Activated T-cell treated with anti-CD3 and anti-CD28 coated beads for 4 hours (primary cell): ENCODE results near the gene FCER2.
"Not testable (repeated sequence)": the region's sequence is repeated elsewhere in the genome, so short reads cannot be mapped to it uniquely, and the experiment has no call there.

Source experiments
- DNase-seq: peaks from one replicate; pipeline ENCODE4 v3.0.0-alpha.2; 2020

Gene FCER2

DNA sequence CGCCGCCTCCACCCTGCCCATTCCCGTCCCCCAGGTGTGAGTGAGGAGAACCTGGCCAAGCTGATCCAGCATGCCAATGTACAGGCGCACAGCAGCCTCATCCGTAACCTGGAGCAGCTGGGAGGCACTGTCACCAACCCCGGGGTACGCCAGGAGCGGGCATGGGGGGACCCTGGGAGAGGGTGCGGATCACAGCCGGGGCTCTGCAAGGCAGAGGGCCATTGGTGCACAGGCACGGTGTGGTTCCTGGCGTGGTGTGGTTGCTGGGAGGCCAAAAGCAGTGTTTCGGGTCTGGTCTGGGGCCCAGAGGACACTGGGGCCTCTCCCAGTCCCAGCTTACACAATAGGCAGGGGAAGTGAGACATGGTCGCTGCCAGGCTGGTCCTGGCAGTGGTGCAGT lies 56.8 kb downstream of the FCER2 start:
- DNase-seq, result no peak

DNA sequence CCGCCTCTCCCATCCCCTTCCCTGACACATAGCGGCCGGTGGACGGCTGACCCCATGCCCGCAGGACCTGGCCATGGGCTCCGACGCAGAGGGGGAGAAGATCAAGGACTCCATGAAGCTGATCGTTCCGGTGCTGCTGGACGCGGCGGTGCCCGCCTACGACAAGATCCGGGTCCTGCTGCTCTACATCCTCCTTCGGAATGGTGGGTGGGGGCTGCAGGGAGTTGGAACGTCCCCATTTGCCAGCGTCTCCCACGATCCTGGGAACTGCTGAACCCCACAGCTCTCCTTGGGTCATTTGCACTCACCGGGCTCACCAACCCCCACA lies 57.4 kb downstream of the FCER2 start:
- no peak for DNase-seq

DNA sequence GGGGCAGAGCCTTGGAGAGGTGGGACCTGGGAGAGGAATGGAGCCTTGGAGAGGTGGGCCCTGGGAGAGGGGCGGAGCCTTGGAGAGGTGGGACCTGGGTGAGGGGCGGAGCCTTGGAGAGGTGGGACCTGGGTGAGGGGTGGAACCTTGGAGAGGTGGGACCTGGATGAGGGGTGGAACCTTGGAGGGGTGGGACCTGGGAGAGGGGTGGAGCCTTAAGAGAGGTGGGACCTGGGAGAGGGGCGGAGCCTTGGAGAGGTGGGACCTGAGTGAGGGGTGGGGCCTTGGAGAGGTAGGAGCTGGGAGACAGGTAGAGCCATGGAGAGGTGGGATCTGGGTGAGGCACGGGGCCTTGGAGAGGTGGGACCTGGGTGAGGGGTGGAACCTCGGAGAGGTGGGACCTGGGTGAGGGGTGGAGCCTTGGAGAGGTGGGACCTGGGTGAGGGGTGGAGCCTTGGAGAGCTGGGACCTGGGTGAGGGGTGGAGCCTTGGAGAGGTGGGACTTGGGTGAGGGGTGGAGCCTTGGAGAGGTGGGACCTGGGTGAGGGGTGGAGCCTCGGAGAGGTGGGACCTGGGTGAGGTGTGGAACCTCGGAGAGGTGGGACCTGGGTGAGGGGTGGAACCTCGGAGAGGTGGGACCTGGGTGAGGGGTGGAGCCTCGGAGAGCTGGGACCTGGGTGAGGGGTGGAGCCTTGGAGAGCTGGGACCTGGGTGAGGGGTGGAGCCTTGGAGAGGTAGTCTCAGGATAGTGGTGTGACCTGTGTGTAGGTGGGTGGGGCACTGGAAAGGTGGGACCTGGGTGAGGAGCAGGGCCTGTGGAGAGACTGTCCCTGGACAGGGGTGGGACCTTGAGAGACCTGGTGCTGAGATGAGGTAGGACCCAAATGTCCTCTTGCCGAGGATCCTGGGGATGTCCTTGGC lies 58.0 kb downstream of the FCER2 start:
- DNase-seq, result not testable (repeated sequence)

DNA sequence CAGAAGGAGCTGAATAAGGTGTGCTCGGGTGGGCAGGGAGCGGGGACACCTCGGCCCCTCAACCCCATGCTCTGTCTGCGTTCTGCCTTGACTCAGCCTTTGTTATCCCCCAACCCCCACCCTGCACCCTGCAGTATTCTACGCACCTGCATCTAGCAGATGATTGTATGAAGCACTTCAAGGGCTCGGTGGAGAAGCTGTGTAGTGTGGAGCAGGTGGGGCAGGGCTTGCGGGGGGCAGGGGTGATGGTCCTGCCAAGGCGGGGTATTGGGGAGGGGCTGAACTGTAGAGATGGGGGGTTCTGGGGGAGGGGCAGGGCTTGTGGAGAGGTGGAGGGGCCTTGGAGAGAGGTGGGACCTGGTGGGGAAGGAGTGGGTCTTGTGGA lies 58.9 kb downstream of the FCER2 start:
- DNase-seq, result no peak

DNA sequence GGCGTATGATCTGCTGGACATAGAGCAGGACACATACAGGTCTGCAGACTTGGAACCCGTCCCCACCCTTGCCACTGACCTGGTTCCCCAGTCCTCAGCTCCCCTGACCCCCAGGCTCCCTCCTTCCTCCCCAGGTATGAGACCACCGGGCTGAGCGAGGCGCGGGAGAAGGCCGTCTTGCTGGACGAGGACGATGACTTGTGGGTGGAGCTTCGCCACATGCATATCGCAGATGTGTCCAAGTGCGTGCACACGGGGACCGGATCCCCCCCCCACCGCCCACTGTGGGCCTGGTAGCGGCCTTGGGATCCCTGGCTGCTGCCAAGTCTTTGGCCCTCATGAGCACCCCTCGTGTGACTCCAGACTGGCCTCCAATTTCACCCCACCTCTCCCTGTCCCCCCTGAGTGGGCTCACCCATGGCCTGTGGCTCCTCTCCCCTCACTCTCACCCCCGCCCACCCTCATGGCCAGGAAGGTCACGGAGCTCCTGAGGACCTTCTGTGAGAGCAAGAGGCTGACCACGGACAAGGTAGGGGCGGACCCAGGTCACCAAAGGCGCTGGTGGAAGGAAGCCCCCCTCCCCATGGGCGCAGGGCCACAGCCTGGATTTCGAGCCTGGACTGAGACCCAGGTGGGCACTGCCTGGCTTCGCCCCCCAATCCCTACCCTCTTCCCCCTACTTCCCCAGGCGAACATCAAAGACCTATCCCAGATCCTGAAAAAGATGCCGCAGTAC lies 59.5 kb downstream of the FCER2 start:
- DNase-seq, result no peak

DNA sequence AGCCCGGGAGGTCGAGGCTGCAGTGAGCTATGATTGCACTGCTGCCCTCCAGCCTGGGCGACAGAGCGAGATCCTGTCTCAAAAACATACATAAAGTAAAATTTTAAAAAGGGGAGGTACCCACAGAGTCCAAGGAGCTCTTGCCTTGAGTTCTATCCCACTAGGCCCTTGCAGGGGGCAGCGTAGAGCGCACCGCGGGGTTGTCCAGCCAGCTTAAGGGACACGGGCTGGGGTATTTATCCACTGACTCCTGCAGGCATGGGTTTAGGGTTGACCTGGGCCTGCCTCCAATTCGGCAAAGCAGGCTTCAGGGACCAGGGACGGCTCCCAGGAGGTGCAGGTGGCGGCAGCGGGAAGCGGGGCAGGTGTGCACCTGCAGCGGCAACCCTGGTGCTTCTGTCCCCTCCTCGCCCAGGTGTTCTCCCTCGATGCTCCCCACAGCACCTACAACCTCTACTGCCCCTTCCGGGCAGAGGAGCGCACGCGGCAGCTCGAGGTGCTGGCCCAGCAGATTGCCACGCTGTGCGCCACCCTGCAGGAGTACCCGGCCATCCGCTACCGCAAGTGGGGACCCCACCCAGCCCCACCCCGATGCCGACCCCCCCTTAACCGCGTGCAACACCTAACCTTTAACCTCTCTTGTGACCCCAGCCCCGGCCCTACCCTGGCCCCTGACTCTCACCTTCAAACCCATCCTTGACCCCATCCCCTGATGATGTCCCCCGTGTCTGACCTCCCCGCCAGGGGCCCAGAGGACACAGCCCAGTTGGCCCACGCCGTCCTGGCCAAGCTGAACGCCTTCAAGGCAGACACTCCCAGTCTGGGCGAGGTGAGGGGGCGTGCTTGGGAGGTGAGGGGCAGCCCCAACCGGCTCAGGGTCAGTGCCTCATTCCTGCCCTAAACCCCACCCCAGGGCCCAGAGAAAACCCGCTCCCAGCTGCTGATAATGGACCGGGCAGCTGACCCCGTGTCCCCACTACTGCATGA lies 60.3 kb downstream of the FCER2 start:
- DNase-seq, result no peak

DNA sequence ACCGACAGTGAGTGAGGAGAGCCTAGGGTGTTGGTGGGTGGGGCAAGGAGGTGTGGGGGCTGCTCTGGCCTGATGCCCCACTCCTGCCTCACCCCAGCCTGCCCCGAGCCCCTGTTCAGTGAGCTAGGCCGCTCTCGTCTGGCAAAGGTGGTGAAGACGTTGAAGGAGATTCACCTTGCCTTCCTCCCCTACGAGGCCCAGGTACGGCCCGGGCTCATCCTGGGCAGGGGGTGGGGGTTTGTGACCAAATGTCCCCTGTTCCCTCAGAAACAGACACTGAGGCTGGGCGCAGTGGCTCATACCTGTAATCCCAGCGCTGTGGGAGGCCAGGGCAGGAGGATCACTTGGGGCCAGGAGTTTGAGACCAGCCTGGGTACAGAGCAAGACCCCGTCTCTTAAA lies 61.1 kb downstream of the FCER2 start:
- DNase-seq, result no peak

DNA sequence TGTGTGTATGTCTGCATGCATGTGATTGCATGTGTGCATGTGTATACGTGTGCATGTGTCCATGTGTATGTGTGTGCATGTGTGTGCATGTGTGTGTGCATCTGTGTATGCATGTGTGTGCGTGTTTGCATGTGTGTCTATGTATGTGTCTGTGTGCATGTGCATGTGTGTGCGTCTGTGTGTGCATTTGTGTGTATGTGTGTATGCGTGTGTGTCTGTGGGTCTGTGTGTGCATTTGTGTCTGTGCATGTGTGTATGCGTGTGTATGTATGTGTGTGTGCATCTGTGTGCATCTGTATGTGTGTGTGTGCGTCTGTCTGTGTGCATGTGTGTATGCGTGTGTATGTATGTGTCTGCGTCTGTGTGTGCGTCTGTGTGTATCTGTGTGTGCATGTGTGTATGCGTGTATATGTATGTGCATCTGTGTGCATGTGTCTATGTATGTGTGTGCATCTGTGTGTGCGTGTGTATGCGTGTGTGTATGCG lies 62.0 kb downstream of the FCER2 start:
- no peak for DNase-seq

DNA sequence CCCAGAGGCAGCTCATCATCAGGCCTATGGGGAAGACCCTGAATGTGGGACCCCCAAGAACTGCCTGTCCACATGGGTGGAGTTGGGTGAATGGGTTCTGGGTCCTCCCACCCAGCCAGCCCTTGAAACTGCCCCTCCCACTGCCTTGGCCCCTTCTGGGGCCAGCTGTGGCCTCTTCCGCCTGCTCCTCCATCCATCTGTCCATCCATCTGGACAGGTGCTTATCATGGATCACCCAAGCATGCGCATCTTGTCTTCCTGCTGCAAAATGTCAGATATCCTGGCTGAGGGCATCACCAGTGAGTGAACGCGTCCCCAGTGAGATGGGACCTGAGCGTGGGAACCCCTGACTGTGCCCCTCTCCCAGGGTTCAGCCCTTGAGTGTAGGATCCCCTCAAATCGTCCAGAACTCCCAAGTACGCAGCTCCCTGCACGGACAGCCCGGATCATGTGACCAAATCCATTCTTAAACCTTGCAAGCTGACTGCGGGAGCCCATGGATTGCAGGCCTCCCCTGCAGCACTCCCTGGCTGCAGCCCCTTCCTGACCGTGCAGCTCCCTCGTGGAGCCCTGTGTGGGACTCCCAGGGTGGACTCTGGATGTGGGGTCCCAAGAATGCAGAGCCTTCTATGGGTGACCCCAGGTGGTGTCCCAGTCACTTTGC lies 63.0 kb downstream of the FCER2 start:
- no peak for DNase-seq
